Umbilical cord (tissue), 2 donors: ENCODE data around the gene TRMT2A. TPM values are rescaled to one million over a fixed set of nuclear protein-coding genes. Genes with fewer than 3 reads are reported as not detected.

Source experiments
- DNase-seq: peaks from one replicate; pipeline ENCODE4 v3.0.0-alpha.2; 2015; ENCODE audit warnings: low spot score
- total RNA-seq: library from RNA; depleted of rRNA; stranded (reverse); fragments of >200 nt; gene quantifications from one replicate; pipeline ENCODE4 v1.2.3, GENCODE V29; 2014; ENCODE audit warnings: low replicate concordance; ENCODE audit not compliant: insufficient read depth

TRMT2A gene
- total RNA-seq, 1 donor from 2014 or later = 30.8 TPM

DNA sequence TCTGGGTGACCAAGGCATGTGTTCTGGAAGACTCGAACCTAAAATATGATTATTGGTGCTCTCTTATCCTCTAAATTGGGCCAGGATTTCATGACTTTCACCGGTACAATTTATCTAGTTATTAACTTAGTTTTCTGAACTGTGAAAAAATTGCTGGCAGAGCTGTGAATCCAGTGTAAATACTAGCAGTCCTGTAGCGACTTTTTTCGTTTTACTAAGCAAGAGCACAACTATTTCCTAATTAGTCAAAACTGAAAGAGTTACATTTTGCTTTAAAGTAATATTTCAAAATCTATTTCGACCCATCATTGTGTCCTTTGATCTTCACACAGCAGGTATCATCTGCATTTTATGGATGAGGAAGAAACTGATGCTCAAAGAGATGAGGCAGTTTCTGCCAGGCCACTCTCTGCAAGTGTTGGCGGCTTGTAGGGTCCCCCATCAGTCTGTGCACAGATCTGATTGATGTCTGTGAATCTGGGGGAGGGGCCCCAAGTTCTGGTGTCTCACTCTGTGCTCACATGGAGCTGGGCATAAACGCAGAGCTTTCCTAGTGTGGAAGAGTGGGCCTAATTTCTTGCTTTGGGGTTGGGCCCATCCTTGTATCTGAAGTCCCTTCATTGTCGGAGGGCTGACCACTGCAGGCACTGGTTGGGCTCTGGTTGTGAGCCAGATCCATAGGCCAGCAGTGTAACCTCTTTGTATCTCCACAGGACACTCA lies 1.4 kb upstream of the TRMT2A start:
- no peak for DNase-seq

DNA sequence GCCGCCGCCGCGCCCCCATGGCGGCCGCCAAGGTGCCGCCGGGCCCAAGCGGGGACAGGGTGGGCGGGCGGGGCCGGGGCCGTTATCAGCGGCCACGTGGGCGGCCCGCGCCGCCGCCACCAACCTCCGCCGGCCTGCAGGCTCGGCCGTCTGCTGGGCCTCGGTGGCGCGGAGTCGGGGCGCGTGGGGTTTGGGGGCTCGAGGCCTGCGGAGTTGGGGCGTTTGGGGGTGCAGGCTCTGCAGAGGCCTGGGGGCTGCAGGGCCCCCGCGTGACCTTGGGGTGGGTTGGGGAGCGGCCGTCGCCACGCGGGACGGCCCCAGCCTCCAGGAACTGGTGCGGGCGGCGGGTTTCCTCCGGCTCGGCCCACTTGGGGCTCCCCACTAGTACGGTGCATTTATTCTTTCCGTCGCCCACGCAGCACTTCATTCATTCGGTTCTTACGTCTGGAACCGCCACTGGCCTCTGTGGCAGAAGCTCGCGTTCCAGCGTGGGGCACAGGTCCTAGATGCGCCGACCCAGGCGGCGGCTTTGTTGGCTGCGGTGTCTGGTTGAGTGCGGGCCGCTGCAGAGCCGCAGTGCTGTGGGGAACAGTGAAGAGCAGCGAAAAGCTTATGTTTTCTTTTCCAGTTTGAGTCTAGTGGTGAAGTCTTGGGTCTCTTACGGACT lies 740 bp upstream of the TRMT2A start:
- DNase-seq = no peak

GRCh38 chr22:20116376-20116950 lies 563 bp downstream of the TRMT2A start:
- no peak for DNase-seq

- DNase-seq = no peak
Measured at GRCh38 chr22:20115691-20116375, 1.2 kb downstream of the TRMT2A start, which contains the start of gene RANBP1. Gene RANBP1 (plus strand): TSS chr22:20116104. CDS start chr22:20116185, 81 bp downstream.

GRCh38 chr22:20114506-20115475 lies 2.2 kb downstream of the TRMT2A start:
- DNase-seq = no peak

DNA sequence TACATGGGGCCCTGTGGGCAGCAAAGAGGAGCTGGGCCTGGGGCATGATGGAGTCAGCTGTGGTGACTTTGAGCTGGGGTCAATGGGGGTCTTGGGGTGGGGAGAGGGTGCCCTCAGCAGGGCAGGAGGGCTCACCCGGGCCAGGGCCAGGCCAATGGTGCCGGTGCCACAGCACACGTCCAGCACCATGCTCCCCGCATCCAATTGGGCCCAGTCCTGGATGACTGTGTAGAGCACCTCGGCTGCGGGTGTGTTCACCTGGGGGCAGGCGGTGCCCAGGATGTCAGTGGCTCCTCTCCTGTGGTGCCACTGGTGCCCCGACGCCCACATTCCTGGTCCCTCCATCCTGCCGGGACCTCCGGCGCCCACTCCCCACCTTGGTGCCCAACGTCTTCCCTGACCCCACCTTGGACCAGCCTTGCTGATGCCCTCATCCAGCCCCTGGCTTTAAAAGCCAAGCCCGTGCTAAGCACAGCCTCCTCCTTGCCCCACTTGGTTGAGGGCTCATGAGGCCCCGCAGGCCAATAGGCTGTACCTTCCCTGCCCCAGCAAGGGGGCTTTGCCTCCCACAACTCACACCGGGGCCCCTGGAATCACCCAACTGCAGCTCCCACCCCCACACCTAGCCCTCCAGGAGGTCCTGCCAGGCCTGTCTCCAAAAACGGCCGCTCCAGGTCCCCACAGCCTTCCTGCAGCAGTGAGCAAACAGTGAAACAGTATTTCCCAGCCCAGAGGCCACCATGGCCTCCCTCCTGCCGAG lies 3.3 kb downstream of the TRMT2A start:
- DNase-seq = no peak

DNA sequence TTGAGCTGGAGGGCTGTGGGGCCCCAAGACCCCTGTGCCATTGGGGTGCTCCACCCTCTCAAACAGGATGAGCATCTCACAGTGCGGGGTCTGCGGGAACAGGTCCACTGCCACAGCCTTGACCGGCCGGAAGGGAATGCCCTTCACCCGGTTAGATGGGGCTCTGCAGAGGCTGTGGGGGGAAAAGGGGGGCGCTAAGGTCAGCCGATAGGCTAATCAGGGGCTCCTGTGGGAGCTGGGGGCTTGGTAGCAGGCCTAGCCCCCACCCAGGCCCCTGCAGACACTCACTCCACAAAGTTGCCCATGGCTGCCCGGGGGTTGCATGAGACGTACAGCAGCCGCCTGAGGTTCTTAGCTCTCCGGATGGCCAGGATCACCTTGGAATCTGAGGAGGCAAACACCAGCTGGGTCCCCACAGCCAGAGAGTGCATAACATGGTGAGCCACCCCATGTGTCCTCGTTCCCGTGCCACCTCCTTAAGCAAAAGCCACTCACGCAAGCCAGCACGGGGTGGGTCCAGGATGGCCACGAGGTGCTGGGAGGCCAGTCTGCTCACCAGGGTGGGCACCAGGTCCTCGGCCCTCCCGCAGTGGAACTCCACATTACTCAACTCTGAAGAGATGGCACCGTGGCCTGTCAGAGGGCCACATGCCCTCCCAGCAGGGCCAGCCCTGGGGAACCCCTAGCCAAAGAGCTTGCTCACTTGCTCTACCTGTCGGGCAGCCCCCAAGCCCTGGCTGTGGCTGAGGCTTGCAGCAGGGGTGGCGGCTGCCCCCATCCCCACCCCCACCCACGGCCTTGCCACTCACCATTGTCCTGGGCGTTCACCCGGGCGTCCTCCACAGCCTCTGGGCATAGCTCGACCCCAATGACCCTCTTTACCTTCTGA lies 4.2 kb downstream of the TRMT2A start:
- DNase-seq = no peak

GRCh38 chr22:20111689-20112622 lies 5.1 kb downstream of the TRMT2A start:
- DNase-seq = no peak

GRCh38 chr22:20111045-20111688 lies 5.9 kb downstream of the TRMT2A start:
- no peak for DNase-seq

- DNase-seq = no peak
Measured at GRCh38 chr22:20110359-20110985, 6.6 kb downstream of the TRMT2A start.

DNA sequence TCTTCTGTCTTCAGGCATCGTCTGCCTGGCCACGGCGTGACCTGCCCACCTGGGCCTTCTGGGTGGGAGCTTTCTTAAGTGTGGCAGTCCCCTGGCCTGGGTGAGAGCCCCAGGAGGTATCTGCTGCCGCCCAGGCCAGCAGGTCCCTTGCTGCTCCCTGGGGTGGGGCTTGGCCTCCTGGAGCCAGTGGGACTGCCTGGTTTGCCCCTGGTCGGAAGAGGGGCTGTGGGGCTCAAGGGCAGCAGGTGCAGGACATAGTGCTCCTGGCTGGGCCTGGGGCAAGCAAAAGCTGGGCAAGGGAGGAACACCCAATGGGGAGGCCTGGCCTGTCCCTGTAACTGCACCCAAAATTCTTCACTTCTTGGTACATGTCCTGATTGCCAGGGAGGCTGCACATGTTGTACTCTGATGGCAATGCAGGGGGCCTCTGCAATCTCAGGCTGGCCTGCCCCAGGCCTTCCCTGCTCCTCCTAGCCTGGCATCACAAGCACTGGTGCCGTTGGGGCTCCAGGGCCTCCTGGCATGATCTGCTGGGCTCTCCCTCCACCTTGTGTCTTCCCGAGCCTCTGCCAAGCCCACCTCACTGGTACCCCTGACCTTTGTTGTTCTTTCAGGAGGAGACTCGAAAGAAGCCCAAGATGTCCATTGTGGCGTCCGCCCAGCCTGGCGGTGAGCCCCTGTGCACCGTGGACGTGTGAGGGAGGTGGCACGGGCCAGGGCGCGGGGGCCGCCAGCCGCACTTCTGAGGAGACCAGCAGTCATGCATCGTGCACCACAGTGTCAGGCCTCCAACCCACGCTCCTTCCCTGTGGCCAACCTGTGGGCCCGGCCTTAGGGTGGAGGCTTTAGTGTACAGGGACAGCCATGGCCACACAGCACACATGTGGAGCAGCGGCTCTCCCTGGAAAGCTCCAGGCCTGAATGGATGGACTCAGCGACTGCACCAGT lies 7.3 kb downstream of the TRMT2A start:
- no peak for DNase-seq

GRCh38 chr22:20108757-20109230 lies 8.2 kb downstream of the TRMT2A start:
- no peak for DNase-seq

DNA sequence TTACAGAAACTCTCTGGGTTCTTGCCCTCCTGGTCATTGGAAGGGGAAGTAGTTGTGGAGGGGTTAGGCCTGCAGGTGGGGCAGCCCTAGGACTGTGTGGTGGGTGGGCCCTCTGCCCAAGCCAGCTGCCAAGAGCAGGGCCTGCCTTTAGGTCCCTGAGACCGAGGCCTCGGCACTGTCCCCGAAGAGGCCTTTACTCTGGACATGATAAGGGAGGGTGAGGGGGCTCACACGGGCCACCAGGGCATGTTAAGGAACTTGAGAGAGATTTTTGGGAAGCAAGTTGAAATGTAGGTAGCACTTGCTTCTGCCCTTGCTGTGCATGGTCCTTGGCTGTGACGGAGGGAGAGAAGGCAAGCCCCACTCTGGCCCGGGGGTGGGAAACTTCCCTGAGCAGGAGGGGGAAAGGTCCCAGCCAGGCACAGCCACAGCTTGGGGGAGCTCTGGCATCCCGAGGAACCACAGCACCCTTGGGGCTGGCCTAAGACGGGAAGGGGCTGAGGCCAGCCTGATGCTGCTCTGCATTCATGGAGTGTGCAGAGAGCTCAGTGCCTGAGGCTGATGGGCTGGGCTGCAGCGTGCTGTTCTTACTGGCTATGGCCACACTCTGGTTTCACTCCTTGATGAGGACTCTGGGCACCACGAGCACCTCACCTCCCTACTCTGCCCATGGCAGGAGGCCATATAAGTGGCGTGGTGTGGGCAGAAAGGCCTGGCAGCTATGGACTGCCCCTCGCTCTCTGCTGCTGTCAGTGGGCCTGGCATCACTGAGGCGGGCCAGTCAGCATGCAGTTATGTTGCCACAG lies 8.9 kb downstream of the TRMT2A start:
- no peak for DNase-seq

- DNase-seq = no peak
Measured at GRCh38 chr22:20107471-20107901, 9.5 kb downstream of the TRMT2A start.

DNA sequence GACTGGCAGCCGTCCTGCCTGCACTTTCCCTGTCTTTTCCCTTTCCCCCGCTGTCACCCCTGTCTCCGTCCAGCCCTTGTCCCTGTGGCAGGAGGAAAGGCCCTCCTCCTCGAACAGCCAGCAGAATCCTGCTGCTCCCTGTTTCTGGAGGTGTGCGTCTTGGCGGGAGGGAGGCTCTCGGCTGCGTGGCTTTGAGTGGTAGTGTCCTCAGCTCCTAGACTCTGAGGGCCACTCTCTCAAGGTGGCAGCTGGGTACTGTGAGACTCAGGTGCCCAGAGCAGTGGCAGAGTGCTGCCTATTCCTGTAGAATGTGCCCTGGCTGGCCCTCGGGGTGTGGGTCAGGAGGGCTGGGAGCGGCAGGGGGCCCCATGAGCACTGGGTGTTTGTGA lies 10.2 kb downstream of the TRMT2A start:
- DNase-seq = no peak
